Adipocyte (in vitro differentiated cells): ENCODE measurements around the gene MYRF.

ENCODE experiments used
- DNase-seq: peaks from one replicate; pipeline ENCODE4 v3.0.0-alpha.2; 2015; ENCODE audit warnings: low read depth
- H3K27me3 ChIP-seq: replicated peaks from 2 replicates; pipeline ENCODE4 v1.7.0; 2013; ENCODE audit warnings: mild to moderate bottlenecking, low read length, moderate library complexity; ENCODE audit not compliant: control insufficient read depth, insufficient read depth
- H3K36me3 ChIP-seq: 2 replicates; pipeline ENCODE4 v1.7.0; 2013; ENCODE audit warnings: low read length, mild to moderate bottlenecking, moderate library complexity; ENCODE audit not compliant: control insufficient read depth, insufficient read depth, severe bottlenecking
- H3K4me1 ChIP-seq: 2 replicates; pipeline ENCODE4 v1.7.0; 2013; ENCODE audit warnings: mild to moderate bottlenecking, low read length, moderate library complexity; ENCODE audit not compliant: control insufficient read depth, insufficient read depth
- H3K4me3 ChIP-seq: 2 replicates; pipeline ENCODE4 v1.7.0; 2013; ENCODE audit warnings: mild to moderate bottlenecking, low read length, moderate library complexity
- H3K9ac ChIP-seq: 2 replicates; pipeline ENCODE4 v1.7.0; 2013; ENCODE audit warnings: mild to moderate bottlenecking, low read length, moderate library complexity
- H3K9me3 ChIP-seq: 2 replicates; pipeline ENCODE4 v1.7.0; 2013; ENCODE audit warnings: mild to moderate bottlenecking, low read length, moderate library complexity; ENCODE audit not compliant: control insufficient read depth

Gene MYRF

DNA sequence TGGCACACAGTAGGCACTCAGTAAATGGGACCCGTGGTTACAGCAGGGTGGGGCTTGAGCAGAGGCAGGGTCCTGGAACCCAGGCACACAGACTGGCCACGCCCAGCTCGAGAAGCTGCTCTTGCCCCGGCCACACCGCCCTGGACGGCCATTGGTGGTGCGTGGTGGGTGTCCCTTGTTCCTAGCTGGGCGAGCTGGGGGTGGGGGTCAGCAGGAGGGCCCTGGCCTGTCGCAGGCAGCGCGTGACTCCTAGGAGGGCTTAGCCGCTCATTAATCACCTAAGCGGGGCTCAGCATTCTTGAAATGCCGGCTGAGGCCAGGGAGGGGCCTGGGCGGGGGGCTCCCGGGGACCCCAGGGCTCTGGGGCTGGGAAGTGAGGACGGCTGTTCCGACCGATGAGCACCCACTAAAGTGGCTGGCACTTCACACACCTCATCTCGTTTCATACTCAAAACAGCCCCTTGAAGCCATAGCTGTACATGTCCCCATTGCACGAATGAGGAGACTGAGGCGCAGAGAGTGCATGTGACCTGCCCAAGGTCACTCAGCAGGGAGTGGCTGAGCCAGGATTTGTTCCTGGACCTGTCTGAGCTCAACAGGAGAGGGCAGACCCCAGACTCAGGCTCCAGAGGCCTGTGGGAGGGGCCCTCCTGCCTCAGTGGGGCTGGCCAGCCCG lies 11.6 kb downstream of the MYRF start:
- Histone ChIP-seq H3K9ac (no peak overlapping the region), H3K27me3 (peaks cover 37% of the 10 kb centered on the region), H3K9me3 (no peaks in the 10 kb centered on the region), H3K36me3 (no peaks in the 10 kb centered on the region), H3K4me1 (no peaks in the 10 kb centered on the region), H3K4me3 (no peak overlapping the region)
- no peak for DNase-seq

DNA sequence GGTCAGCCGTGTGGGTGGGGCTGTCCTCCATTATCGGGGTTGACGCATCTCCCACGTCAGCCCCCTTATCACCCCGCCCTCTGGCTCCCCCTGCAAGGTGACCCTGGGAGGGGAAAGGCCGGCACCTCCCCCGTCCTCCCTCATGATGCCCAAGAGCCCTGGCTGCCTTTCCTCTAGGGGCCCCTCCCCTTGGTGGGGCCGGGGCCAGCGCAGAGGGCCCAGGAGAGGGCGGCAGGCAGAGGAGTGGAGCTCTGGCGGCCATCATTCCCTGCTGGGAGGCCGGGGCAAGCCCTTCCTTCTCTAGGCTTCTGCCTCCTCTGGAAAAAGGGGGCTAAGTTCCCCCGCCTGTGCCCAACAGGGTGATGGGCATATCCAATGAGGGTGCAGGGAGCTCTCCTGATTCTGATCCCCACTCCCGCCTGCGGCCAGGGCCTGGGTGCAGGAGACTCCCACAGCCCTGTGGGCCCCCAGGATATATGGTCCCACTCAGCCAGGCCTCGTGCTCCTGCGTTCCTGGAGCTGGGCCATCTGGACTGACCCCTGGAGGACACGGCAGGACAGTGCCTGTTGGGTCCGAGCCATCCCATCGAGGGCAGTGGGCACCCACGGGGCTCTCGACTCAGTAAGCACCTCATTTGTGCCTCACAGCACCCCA lies 12.3 kb downstream of the MYRF start:
- Histone ChIP-seq H3K9me3 (no peaks in the 10 kb centered on the region), H3K4me1 (no peaks in the 10 kb centered on the region), H3K9ac (no peak overlapping the region), H3K4me3 (no peak overlapping the region), H3K27me3 (peaks cover 39% of the 10 kb centered on the region), H3K36me3 (no peaks in the 10 kb centered on the region)
- DNase-seq, result no peak

DNA sequence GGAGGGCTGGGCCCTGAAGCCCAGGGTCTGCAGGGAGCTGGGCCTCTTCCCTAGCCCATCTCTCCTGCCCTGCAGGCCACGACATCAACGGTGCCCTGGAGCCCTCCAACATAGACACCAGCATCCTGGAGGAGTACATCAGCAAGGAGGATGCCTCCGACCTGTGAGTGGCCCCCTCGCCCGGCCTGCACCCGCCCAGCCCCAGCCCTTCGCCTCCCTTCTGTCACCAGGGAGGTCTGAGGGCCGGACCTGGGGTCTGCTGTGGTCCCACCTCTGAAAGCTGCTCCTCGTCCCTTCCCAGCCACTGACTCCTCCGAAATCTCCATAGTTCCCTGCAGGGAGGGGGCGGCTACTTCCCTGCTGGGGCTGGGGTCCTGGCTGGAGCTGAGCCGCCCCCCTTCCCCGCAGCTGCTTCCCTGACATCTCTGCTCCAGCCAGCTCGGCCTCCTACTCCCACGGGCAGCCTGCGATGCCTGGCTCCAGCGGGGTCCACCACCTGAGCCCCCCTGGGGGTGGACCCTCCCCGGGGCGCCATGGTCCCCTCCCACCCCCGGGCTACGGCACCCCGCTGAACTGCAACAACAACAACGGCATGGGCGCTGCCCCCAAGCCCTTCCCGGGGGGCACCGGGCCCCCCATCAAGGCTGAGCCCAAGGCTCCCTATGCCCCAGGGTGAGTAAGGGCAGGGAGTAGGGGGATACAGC lies 13.3 kb downstream of the MYRF start:
- H3K9me3 ChIP-seq, result no peaks in the 10 kb centered on the region
- H3K4me3 ChIP-seq, result no peak overlapping the region
- H3K27me3 ChIP-seq, result peaks cover 36% of the 10 kb centered on the region
- no peaks in the 10 kb centered on the region for H3K36me3 ChIP-seq
- H3K9ac ChIP-seq, result no peak overlapping the region
- H3K4me1 ChIP-seq, result no peaks in the 10 kb centered on the region
- no peak for DNase-seq

DNA sequence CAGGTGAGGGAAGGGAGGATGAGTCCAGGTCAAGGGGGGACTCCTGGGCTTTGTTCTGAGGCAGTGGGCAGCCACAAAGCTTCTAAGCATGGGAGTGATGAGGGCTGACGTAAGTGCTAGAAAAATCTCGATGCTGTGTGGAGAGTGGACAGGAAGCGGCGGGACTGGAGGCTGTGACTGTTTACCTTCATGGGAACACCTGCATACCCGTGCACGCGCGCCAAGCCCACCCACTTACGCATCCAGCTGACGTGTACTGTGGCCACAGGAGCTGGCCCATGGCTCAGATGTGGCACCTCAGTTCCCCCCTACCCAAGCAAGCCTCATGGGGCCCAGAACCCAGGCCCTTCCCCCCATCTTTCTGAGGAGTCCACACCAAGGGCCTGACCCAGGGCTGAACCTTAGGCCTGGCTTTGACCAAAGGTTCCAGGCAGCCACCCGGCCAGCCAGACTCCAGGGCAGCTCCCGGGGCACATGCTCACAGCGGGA lies 14.0 kb downstream of the MYRF start:
- no peaks in the 10 kb centered on the region for H3K4me1 ChIP-seq
- H3K27me3 ChIP-seq, result peaks cover 34% of the 10 kb centered on the region
- no peaks in the 10 kb centered on the region for H3K9me3 ChIP-seq
- H3K9ac ChIP-seq, result no peak overlapping the region
- DNase-seq, result no peak
- H3K4me3 ChIP-seq, result no peak overlapping the region
- no peaks in the 10 kb centered on the region for H3K36me3 ChIP-seq

DNA sequence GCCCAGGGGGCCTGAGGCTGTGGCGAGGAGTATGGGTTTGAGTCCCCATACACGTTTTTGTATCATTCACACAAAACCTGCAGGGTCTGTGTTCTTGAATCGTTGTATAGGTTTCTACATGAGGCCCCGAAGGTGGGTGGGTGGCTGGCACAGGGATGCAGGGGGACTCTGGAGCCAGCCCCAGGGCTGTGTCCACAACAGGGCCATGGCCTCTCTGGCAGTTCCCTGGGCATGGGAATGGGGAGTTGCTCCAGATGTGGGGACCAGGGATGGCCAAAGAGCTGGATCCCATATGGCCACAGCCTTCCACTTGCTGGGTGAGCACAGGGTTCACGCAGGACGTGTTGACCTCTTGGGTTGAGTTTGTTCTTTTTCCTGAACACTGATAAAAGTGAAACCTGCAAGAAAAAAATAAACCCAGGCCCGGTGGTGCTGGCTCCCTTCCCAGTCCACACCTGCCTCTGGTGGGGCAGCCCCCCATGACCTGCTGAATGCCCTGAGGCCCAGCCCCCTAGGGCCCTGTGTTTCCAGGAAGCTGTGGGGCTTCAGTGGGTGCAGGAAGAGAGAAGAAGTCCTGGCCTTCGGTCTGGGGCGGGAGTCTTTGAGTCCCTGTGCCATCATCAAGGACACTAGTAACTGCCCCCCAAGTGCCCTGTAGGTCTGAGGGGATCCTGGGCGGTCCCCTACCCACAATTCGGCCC lies 16.1 kb downstream of the MYRF start:
- no peak overlapping the region for H3K9ac ChIP-seq
- H3K27me3 ChIP-seq, result peaks cover 23% of the 10 kb centered on the region
- no peak overlapping the region for H3K4me3 ChIP-seq
- no peak for DNase-seq
- no peaks in the 10 kb centered on the region for H3K36me3 ChIP-seq
- no peaks in the 10 kb centered on the region for H3K9me3 ChIP-seq
- no peaks in the 10 kb centered on the region for H3K4me1 ChIP-seq

DNA sequence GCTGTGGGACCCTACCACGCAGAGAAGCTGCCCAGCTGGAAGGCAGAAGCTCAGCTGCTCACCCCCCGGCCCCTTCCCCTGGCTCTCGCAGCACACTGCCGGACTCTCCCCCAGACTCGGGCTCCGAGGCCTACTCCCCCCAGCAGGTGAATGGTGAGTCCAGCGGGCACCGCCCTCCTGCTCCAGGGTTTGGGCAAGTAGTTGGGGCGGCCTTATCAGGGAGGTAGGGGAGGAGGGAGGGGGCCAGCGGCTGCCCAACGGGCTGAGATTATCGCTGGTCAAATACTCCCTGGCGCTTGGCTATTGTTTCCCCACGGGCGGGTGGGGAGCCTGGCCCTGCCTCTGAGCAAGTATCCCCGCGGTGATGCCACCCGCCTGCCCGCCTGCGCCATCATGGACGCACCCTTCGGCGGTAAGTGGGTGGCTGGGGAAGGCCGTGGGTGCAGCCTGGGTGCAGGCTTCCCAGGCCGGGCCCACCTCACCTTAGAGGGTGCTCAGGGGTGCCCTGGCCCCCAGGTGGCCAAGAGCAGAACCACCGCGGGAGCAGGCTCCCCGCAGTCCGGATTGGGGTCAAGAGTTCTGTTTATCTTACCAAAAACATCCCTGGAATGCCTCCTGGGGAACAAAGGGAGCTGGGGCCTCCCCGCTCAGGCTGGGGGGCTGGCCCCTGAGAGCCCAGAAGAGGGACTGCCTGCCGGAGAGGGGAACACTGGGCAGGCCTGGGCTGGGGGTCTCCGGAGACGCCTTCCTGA lies 16.9 kb downstream of the MYRF start:
- H3K4me1 ChIP-seq, result no peaks in the 10 kb centered on the region
- H3K9me3 ChIP-seq, result no peaks in the 10 kb centered on the region
- no peaks in the 10 kb centered on the region for H3K36me3 ChIP-seq
- H3K4me3 ChIP-seq, result no peak overlapping the region
- no peak overlapping the region for H3K9ac ChIP-seq
- peak; percentile 49 for DNase-seq
- H3K27me3 ChIP-seq, result peaks cover 20% of the 10 kb centered on the region

DNA sequence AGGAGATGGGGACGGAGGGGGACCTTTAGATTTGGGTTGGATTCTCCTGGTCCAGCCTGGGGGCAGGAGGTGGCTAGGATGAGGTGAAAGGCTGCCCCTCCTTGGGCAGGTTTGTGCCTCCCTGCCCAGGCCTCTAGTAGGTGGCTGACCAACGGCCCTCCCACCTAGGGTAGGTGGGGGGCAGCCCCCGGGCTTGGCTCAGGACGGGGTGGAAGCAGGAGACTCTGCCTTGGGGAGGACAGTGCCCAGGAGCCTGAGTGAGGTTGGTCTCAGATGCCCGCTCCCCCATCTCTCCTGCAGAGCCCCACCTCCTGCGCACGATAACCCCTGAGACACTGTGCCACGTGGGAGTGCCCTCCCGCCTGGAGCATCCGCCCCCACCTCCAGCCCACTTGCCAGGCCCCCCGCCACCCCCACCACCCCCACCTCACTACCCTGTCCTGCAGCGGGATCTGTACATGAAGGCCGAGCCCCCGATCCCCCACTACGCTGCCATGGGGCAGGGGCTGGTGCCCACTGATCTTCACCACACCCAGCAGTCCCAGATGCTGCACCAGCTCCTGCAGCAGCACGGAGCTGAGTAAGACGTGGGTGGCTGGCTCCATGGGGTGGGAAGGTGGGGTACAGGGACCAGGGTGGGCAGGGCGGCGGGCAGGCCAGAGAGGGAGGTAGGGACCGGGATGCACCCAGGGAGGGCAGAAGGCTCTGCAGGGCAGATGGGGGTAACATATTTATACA lies 17.7 kb downstream of the MYRF start:
- no peak for DNase-seq
- no peaks in the 10 kb centered on the region for H3K4me1 ChIP-seq
- no peak overlapping the region for H3K4me3 ChIP-seq

DNA sequence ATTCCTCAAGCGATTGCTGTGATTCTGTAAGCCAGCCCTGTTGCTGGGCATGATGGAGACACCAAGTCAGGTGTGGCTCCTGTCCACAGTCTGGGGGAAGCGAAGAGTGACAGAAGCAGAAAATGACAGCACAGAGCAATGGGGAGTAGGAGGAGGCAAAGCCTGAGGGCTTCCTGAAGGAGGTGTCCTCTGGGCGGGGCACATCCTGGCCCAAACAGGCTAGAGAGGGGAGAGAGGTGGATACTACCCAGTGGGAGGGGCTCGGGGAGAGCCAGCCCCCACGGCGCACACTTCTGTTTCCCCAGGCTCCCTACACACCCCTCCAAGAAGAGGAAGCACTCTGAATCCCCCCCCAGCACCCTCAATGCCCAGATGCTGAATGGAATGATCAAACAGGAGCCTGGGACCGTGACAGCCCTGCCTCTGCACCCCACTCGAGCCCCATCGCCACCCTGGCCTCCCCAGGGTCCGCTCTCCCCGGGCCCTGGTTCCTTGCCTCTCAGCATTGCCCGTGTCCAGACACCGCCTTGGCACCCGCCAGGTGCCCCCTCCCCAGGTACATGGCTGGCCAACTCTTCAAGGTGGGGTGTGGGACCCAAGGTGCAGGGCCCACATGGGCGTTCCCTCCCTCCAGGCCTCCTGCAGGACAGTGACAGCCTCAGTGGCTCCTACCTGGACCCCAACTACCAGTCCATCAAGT lies 18.9 kb downstream of the MYRF start:
- Histone ChIP-seq H3K4me1 (no peaks in the 10 kb centered on the region), H3K9ac (no peak overlapping the region), H3K4me3 (no peak overlapping the region), H3K36me3 (no peaks in the 10 kb centered on the region), H3K9me3 (no peaks in the 10 kb centered on the region), H3K27me3 (peaks cover 30% of the 10 kb centered on the region)
- DNase-seq, result no peak

More for the DNA sequence above, 17.7 kb downstream of the MYRF start:
- no peaks in the 10 kb centered on the region for H3K9me3 ChIP-seq
- no peaks in the 10 kb centered on the region for H3K36me3 ChIP-seq
- no peak overlapping the region for H3K9ac ChIP-seq
- H3K27me3 ChIP-seq, result peaks cover 18% of the 10 kb centered on the region

DNA sequence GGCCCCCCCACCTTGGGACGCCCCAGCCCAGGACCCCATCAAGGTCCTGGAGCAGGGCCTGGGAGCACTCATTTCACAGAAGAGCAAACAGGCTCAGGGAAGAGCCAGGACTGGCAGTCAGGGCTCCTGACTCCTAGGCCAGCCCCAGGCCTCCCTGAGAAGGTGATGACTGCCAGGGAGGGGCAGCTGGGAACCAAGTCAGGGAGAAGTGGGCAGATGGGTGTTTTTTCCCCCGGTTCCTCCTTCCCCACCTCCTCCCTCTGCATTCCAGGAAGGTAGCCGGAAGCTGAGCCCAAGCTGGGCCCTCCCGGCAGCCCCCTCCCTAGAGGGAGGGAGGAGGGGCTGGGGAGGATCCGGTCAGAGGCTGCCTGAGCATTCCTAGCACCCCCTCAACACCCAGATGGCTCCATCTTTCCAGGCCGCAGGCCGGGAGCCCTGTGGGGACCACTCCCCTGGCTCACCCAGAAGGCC lies 19.6 kb downstream of the MYRF start:
- Histone ChIP-seq H3K9ac (no peak overlapping the region), H3K27me3 (peaks cover 35% of the 10 kb centered on the region), H3K36me3 (no peaks in the 10 kb centered on the region), H3K4me3 (no peak overlapping the region), H3K9me3 (no peaks in the 10 kb centered on the region), H3K4me1 (no peaks in the 10 kb centered on the region)
- no peak for DNase-seq

DNA sequence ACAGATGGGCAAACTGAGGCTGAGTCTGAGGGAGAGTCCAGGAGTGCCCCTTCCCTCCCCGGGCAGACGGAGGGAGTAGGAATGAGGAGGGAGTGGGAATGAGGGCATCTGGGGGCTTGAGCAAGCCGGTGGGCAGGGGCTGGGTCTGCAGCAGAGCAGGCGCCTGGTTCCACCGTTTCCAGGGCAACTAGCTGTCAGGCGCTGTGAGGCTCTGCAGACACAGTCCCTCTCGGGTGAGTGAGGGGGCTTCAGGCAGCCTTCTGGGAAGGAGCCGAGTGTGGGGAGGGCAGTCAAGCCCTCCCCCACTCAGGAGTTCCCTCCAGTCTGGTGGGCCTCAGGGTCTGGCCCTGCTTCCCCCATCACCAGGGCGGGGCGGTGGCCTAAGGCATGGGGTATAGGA lies 20.9 kb downstream of the MYRF start:
- no peak overlapping the region for H3K4me3 ChIP-seq
- no peak for DNase-seq
- peaks cover 45% of the 10 kb centered on the region for H3K27me3 ChIP-seq
- no peaks in the 10 kb centered on the region for H3K4me1 ChIP-seq
- no peak overlapping the region for H3K9ac ChIP-seq
- H3K9me3 ChIP-seq, result no peaks in the 10 kb centered on the region
- H3K36me3 ChIP-seq, result no peaks in the 10 kb centered on the region
